Esophagus squamous epithelium (tissue), 5 donors: ENCODE data around the gene MT1A. TPM values are rescaled to one million over a fixed set of nuclear protein-coding genes. Genes with fewer than 3 reads are reported as not detected.

Source experiments
- DNase-seq: peaks from one replicate; lab custom pipeline; 2025; lab: John Stamatoyannopoulos, UW
- H3K27ac ChIP-seq, 4 donors: fragments of 200-600 bp; sonication (generic); one replicate each; pipeline ENCODE4 v1.5.1; 2016 to 2019; ENCODE audit warnings: mild to moderate bottlenecking in 1 of 4
- H3K27me3 ChIP-seq, 4 donors: fragments of 200-600 bp; sonication (generic); 1 replicate in 3 of 4; 2 replicates in 1 of 4; pipeline versions ENCODE4 v1.5.1 to v1.6.0; 2017 to 2021; ENCODE audit warnings: antibody characterized with exemption in 1 of 4
- H3K36me3 ChIP-seq, 3 donors: fragments of 200-600 bp; sonication (generic); one replicate each; pipeline ENCODE4 v1.5.1; 2016 to 2019
- H3K4me1 ChIP-seq, 3 donors: fragments of 200-600 bp; sonication (generic); one replicate each; pipeline ENCODE4 v1.5.1; 2017 to 2019
- H3K4me3 ChIP-seq, 4 donors: fragments of 200-600 bp; sonication (generic); 1 replicate in 3 of 4; 2 replicates in 1 of 4; pipeline ENCODE4 v1.5.1; 2016 to 2019; ENCODE audit warnings: mild to moderate bottlenecking in 2 of 4, moderate library complexity in 1 of 4
- H3K9me3 ChIP-seq, 3 donors: fragments of 200-600 bp; sonication (generic); one replicate each; pipeline ENCODE4 v1.5.1; 2016 to 2019
- POLR2A ChIP-seq, 4 donors: fragments of 450-650 bp; IDR thresholded peaks; one replicate each; pipeline ENCODE4 v1.6.1; 2017; ENCODE audit warnings: antibody characterized with exemption in 4 of 4, mild to moderate bottlenecking in 4 of 4, moderate library complexity in 3 of 4
- WGBS, 2 donors: methylation state at CpG; one replicate each; pipeline ENCODE4 v1.1.5; 2018; 5-methylcytosine and 5-hydroxymethylcytosine counted together
- intact Hi-C: fragments of 100-400 bp; cut with DNase I; formaldehyde crosslinking; loops from one replicate; pipeline ENCODE4 v1.15.0; 2022
- total RNA-seq, 4 donors: library from RNA; depleted of rRNA; stranded (reverse); fragments of >200 nt; gene quantifications; one replicate each; pipeline ENCODE4 v1.1.0, GENCODE V29; 2016
- TF ChIP-seq, protein P1 (sequence below), 6 experiments: fragments of 450-650 bp in 4 of 6; fragments of 200-600 bp in 2 of 6; sonication (generic) in 2 of 6; IDR thresholded peaks; one replicate each; pipeline ENCODE4 v1.5.1; 2016 to 2019; ENCODE audit warnings: antibody characterized with exemption in 6 of 6, mild to moderate bottlenecking in 4 of 6, moderate library complexity in 4 of 6
- donor health status: DM: yes; HTN: yes; CAD: no.

Gene MT1A
- 10 to 100 TPM in 1 of 4 donors, 1 to 10 TPM in 2, not detected in 1; 3.3 to 34.2 (median 5.3) TPM for total RNA-seq

DNA sequence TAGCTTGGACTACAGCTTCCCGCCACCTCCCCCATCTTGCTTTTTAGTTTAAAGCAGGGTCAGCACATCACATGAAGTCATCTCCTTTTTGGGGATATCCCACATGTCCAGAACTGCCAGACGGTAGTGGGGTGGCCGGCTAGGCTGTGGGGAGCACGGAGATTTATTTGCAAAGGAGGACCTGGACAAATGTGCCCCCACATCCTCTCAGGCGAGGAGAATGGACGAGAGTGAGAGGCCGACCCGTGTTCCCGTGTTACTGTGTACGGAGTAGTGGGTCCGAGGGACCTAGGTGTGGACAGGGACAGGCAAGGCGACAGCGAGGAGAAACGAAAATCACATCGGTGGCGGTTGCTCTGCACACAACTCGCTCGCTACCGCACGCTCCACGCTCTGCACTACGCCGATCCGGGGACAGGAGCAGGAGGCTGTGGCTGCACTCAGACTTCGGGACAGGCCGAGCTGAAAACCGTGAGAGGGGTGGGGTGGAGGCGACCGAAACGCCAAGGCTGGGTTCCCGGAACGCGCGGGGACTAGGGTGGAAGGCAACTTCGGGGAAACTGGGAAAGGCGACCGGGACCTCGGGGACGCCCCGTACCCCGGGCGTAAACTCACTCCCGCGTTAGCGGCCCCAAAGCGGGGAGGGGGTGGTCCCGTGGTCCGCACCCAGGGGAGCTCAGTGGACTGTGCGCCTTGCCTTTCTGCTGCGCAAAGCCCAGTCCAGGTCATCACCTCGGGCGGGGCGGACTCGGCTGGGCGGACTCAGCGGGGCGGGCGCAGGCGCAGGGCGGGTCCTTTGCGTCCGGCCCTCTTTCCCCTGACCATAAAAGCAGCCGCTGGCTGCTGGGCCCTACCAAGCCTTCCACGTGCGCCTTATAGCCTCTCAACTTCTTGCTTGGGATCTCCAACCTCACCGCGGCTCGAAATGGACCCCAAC lies at the start of gene MT1A:
TSS of gene MT1A (plus strand) at position 853 of the 937 bp plus-strand sequence. CDS start at position 926, 73 bp downstream.
- Histone ChIP-seq H3K4me3 (peak within 1 kb of the TSS; percentile 12 to 71 (median 47)), H3K36me3 (no peaks in the 10 kb centered on the region), H3K27ac (peak within 1 kb of the TSS; percentile 32 to 85 (median 66)), H3K9me3 (no peaks in the 10 kb centered on the region), H3K4me1 (peaks cover 11 to 52% (median 20%) of the 10 kb centered on the region in 3 donors), H3K27me3 (peaks cover 3 to 97% (median 9%) of the 10 kb centered on the region in 4 donors)
- TF ChIP-seq, protein P1, sequence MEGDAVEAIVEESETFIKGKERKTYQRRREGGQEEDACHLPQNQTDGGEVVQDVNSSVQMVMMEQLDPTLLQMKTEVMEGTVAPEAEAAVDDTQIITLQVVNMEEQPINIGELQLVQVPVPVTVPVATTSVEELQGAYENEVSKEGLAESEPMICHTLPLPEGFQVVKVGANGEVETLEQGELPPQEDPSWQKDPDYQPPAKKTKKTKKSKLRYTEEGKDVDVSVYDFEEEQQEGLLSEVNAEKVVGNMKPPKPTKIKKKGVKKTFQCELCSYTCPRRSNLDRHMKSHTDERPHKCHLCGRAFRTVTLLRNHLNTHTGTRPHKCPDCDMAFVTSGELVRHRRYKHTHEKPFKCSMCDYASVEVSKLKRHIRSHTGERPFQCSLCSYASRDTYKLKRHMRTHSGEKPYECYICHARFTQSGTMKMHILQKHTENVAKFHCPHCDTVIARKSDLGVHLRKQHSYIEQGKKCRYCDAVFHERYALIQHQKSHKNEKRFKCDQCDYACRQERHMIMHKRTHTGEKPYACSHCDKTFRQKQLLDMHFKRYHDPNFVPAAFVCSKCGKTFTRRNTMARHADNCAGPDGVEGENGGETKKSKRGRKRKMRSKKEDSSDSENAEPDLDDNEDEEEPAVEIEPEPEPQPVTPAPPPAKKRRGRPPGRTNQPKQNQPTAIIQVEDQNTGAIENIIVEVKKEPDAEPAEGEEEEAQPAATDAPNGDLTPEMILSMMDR (IDR thresholded peaks at IDR 0.05): no peak
- TF ChIP-seq POLR2A (IDR thresholded peaks at IDR 0.05): peak in 1 of 4 donors; percentile 42
- intact Hi-C loops: no loop called here
- WGBS, 2 donors: 17 to 33% methylated on average over 21 to 26 of the region's 68 CpGs
- no peak for DNase-seq

DNA sequence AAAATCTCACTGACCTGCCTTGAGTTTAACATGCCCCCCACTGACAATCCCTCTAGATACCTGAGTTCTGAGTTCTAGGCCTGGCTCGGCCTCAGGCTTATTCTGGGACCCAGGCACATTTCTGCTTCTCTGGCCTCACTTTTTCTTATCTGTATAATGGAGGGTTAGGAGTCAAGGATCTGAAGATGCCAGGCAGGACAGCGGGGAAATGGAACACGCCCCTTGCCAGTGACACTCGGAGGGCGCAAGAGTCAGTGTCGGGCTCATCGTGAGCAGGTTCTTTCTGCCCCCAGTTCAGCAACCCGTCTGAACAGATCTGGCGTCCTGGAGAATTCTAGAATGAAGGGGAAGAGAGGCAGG lies 49.7 kb upstream of the MT1A start:
- 25 to 57% methylated on average over 4 to 9 of the region's 9 CpGs for WGBS, 2 donors
- TF ChIP-seq, protein P1 (IDR thresholded peaks at IDR 0.05): no peak
- TF ChIP-seq POLR2A (IDR thresholded peaks at IDR 0.05): no peak
- Histone ChIP-seq H3K27me3 (peaks cover 6 to 69% (median 11%) of the 10 kb centered on the region in 4 donors), H3K9me3 (no peaks in the 10 kb centered on the region), H3K36me3 (no peaks in the 10 kb centered on the region), H3K4me1 (peaks cover 8 to 13% (median 8%) of the 10 kb centered on the region in 3 donors), H3K4me3 (peak overlapping the region; percentile 23 to 65 (median 38)), H3K27ac (no peak overlapping the region)
- intact Hi-C loops: loop anchor here (10.0 kb wide), 1 partner anchor 116 kb away; no protein-coding TSS in a partner anchor
- no peak for DNase-seq

DNA sequence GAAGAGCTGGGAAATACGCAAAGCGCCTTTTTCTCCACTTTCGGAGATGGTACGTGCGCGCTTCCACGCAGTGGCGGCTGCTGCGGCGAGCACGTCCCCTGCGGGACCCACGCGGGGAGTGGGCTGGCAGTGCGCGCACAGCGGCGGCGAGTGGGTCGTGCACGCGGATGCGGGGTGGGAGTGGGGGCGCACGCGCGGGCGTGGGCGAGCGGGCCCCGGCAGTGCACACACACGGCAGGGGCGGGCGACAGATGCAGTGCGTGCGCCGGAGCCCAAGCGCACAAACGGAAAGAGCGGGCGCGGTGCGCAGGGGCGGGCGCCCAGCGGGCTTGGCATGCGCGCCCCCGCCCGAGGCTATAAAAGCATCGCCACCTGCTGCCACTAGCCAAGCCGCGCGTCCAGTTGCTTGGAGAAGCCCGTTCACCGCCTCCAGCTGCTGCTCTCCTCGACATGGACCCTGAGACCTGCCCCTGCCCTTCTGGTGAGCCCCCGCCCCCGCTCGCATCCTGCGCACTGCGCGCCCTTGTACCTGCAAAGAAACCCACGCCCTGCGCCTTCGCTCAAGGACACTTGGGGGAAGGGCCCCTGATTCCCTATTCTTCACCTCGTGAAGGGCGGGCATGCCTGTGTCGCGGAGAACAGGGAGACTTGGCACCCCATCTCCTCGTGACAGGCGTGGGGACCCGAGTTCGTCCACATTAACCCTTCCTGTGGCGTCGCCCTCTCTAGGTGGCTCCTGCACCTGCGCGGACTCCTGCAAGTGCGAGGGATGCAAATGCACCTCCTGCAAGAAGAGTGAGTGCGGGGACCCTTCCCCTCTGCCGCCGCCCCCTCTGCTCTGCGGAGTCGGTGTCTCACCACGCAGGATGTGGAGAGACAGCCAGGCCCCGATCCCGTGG lies 49.1 kb upstream of the MT1A start, which contains the start of gene MT3:
TSS of gene MT3 (plus strand) at position 388 of the 899 bp plus-strand sequence. CDS start at position 451, 63 bp downstream.
- 5% methylated on average over 20 to 35 of the region's 87 CpGs for WGBS, 2 donors
- intact Hi-C loops: loop anchor here (10.0 kb wide), 1 partner anchor 115 kb away; no protein-coding TSS in a partner anchor
- Histone ChIP-seq H3K27me3 (peaks cover 6 to 69% (median 11%) of the 10 kb centered on the region in 4 donors), H3K4me3 (peak within 1 kb of the TSS; percentile 23 to 65 (median 38)), H3K4me1 (peaks cover 8 to 13% (median 8%) of the 10 kb centered on the region in 3 donors), H3K9me3 (no peaks in the 10 kb centered on the region), H3K36me3 (no peaks in the 10 kb centered on the region), H3K27ac (no peak within 1 kb of the TSS)
- TF ChIP-seq, protein P1 (IDR thresholded peaks at IDR 0.05): no peak
- no peak for TF ChIP-seq POLR2A (IDR thresholded peaks at IDR 0.05)
- DNase-seq: no peak

DNA sequence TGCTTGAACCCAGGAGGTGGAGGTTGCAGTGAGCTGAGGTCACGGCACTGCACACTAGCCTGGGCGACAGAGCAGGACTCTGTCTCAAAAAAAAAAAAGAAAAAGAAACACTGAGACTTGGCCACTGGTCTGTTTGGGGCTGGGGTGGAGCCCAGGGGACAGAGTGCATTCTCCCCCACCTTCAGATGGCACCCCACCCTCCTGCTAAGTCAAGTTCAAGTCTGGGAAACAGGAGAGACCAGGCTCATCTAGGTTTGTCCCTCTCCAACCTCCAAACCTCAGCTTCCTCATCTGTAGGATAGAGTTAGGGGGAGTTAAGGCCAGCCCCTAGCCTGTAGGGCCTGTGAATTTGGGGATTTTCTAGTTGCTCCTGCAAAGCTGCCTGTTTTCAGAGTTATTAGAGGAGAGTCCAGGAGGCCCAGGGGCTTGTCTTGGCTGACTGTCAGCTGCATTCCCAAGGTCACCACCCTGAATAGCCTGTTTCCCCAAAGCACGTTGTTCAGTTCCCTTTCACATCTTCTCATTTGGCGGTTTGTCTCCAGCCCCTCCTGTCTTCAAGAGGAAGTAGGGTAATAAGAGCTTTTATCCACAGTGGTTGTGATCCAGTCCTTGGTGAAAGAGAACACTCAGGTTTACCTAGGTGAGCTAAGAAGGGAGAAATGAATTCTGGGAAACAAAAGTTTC lies 46.9 kb upstream of the MT1A start:
- peaks cover 8 to 13% (median 8%) of the 10 kb centered on the region in 3 donors for H3K4me1 ChIP-seq
- no peaks in the 10 kb centered on the region for H3K36me3 ChIP-seq
- intact Hi-C loops: no loop called here
- H3K27me3 ChIP-seq: peaks cover 6 to 58% (median 11%) of the 10 kb centered on the region in 4 donors
- no peak for DNase-seq
- no peaks in the 10 kb centered on the region for H3K9me3 ChIP-seq
- TF ChIP-seq POLR2A (IDR thresholded peaks at IDR 0.05): no peak
- TF ChIP-seq, protein P1 (IDR thresholded peaks at IDR 0.05): no peak
- H3K27ac ChIP-seq: no peak overlapping the region
- no peak overlapping the region for H3K4me3 ChIP-seq
- 46 to 74% methylated on average over 2 to 4 of the region's 4 CpGs for WGBS, 2 donors
